Lower leg skin (tissue), 3 donors: ENCODE results near the gene ERO1A.

ENCODE experiments used
- POLR2A ChIP-seq, 2 donors: fragments of 450-650 bp; IDR thresholded peaks; one replicate each; pipeline ENCODE4 v1.6.1; 2016 to 2017; ENCODE audit warnings: antibody characterized with exemption in 2 of 2, mild to moderate bottlenecking in 1 of 2, moderate library complexity in 1 of 2
- TF ChIP-seq, protein P1 (sequence below), 3 donors: fragments of 450-650 bp; IDR thresholded peaks; one replicate each; pipeline ENCODE4 v1.5.1; 2016; ENCODE audit warnings: antibody characterized with exemption in 3 of 3, mild to moderate bottlenecking in 3 of 3, moderate library complexity in 2 of 3

- no peak for TF ChIP-seq POLR2A (IDR thresholded peaks at IDR 0.05)
- TF ChIP-seq, protein P1, sequence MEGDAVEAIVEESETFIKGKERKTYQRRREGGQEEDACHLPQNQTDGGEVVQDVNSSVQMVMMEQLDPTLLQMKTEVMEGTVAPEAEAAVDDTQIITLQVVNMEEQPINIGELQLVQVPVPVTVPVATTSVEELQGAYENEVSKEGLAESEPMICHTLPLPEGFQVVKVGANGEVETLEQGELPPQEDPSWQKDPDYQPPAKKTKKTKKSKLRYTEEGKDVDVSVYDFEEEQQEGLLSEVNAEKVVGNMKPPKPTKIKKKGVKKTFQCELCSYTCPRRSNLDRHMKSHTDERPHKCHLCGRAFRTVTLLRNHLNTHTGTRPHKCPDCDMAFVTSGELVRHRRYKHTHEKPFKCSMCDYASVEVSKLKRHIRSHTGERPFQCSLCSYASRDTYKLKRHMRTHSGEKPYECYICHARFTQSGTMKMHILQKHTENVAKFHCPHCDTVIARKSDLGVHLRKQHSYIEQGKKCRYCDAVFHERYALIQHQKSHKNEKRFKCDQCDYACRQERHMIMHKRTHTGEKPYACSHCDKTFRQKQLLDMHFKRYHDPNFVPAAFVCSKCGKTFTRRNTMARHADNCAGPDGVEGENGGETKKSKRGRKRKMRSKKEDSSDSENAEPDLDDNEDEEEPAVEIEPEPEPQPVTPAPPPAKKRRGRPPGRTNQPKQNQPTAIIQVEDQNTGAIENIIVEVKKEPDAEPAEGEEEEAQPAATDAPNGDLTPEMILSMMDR (IDR thresholded peaks at IDR 0.05) = no peak
Measured at GRCh38 chr14:52596861-52597260, 98.5 kb downstream of the ERO1A start.
